Hematopoietic multipotent progenitor cell treated with erythropoietin and hydrocortisone succinate and interleukin-3 and kit ligand, for 15 days (in vitro differentiated cells): ENCODE results near the gene MAP3K19.
A peak's percentile ranks its signal among the peaks of the same experiment; 100 is the strongest.
"Not testable (repeated sequence)": the region's sequence is repeated elsewhere in the genome, so short reads cannot be mapped to it uniquely, and the experiment has no call there.

Source experiments
- DNase-seq: peaks from one replicate; pipeline ENCODE4 v3.0.0-alpha.2; 2015; ENCODE audit warnings: low spot score

Gene MAP3K19, protein sequence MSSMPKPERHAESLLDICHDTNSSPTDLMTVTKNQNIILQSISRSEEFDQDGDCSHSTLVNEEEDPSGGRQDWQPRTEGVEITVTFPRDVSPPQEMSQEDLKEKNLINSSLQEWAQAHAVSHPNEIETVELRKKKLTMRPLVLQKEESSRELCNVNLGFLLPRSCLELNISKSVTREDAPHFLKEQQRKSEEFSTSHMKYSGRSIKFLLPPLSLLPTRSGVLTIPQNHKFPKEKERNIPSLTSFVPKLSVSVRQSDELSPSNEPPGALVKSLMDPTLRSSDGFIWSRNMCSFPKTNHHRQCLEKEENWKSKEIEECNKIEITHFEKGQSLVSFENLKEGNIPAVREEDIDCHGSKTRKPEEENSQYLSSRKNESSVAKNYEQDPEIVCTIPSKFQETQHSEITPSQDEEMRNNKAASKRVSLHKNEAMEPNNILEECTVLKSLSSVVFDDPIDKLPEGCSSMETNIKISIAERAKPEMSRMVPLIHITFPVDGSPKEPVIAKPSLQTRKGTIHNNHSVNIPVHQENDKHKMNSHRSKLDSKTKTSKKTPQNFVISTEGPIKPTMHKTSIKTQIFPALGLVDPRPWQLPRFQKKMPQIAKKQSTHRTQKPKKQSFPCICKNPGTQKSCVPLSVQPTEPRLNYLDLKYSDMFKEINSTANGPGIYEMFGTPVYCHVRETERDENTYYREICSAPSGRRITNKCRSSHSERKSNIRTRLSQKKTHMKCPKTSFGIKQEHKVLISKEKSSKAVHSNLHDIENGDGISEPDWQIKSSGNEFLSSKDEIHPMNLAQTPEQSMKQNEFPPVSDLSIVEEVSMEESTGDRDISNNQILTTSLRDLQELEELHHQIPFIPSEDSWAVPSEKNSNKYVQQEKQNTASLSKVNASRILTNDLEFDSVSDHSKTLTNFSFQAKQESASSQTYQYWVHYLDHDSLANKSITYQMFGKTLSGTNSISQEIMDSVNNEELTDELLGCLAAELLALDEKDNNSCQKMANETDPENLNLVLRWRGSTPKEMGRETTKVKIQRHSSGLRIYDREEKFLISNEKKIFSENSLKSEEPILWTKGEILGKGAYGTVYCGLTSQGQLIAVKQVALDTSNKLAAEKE (N-terminal part only)

DNA sequence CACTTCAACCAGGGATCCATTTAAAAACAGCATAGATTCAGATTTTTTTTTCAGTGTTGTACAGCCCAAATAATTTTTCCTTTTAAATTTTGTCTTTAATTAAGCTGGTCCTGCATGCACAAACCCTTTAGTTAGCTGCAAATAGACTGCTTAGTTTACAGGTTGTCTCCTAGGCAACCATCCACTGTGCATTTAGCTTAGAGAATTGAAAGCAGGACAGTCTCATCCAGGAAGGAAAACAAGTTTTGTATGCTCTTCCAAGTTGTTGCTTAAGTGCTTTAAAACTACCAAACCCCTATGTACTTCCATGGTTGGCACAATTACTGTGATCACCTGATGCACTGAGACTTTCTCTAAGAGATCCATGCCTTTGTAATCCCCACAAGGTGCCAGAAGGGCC is at the start of gene MAP3K19:
MAP3K19 (minus strand) TSS at position 148 of the 400 bp plus-strand sequence. CDS start 22,800 bp downstream, outside the sequence.
- no peak for DNase-seq

DNA sequence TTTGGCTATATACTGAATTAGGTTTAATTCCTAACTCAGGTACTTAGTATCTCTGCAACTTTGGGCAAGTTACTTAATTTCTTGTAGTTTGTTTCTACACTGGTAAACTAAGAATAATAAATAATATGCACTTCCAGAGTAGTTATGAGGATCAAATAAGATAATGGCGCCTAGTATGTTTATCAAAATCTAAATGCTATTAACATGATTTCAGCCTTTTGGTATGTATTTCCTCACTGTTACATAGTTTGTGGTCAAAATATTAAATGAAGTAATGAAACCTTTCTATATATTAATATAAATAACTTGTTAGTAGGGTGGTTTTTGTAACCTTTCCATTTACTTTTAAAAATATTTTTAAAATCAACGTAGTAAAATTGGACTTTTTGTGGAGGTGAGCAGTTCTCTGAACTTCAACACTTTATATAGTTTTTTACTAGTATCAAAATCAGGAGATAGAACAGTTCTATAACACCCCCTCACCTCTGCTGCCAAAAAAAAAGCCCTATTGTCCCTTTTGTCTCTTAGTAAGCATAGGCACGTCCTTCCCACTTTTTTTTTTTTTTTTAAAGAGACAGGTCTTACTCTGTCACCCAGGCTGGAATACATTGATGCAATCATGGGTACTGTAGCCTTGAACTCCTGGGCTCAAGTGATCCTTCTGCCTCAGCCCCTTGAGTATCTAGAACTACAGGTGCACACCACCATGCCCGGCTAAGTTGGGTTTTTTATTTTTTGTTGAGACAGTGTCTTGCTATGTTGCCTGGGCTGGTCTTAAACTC is 49.6 kb upstream of the MAP3K19 start:
- DNase-seq, result no peak

DNA sequence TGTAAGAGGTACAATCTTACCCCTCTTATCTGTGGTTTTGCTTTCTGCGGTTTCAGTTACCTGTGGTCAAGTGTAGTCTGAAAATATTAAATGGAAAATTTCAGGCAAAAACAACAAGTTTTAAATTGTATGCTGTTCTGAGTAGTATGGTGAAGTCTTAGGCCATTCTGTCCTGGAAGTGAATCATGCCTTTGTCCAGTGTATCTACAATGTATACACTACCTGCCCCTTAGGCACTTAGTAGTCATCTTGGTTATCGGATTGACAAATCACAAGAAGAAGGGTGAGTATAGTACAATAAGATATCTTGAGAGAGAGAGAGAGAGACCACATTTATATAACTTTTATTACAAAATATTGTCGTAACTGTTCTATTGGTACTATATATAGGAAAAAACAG is 48.3 kb upstream of the MAP3K19 start:
- no peak for DNase-seq

DNA sequence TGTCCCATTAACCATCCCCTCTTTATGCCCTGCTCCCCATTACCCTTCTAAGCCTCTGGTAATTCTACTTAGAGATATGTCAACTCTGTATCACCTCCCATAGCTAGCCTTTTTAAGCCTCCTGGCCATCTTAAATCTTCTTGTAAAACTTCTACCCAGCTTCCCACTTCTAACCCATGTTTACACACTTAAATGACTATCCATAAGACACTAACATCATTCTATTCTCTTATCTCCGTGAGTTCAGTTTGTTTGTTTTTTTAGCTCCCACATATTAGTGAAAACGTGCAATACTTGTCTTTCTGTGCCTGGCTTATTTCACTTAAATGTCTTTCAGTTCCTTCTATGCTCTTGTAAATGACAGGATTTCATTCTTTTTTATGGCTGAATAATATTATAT is 47.3 kb upstream of the MAP3K19 start:
- DNase-seq, result no peak

DNA sequence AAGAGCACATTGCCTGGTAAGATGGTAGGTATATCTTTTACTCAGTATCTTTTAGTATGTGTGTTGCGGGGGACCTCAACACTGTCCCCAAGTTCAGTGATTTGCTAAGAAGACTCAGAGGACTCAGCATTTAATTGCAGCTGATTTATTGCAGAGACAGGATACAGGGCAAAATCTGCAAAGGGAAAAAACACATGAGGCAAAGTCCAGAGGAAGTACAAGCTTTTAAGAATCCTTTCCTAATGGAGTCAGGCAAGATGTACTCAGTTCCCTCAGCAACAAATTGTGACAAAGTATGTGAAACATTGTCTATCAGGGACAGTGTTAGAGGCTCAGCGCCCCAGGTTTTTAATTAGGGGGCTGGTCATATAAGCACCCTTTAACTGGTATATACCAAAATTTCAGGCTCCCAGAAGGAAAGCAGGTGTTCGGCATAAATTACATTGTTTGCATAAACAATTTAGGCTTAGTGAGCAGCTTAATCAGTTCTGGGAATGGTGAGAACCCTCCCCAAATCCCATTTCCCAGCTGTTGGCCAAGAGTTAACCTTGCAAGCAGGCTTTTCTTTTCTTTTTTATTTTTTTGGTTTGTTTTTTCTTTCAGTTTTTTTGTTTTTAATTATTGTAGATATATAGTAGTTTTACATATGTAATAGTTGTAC is 46.6 kb upstream of the MAP3K19 start:
- no peak for DNase-seq

DNA sequence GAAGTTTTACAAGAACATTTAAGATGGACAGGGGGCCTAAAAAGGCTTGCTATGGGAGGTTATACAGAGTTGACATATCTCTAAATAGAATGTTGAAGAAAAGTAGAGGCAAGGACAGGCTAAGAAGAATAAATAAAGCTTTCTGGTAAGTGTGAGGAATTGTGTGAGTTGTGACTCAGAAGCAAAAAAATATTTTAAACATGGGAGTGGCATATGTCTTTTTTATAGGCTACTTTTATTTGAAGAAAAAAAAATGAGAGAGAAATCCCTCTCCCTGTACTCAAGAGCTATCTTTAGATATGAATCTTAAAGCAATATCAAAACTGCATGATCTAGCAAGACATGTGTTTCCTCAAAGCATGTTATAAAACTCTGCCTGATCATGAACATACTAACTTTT is 45.9 kb upstream of the MAP3K19 start:
- DNase-seq, result no peak

DNA sequence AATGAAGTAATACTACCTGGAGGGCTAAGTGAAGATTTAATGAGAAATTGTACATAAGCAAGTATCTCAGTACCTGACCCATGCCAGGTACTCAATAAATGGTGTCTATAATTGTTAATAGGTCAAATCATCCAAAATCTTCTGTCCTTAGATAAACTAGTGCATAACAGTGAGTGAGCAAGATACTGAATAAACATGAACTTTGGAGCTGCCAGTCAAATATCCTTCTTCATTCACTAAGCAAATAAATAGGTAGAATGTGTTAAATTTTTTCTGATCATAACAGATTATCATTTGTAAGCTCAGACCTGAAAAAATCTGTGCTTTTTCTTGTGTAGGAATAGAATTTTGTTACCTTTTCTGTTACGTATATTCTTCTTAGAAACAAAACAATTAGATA is 44.4 kb upstream of the MAP3K19 start:
- no peak for DNase-seq

DNA sequence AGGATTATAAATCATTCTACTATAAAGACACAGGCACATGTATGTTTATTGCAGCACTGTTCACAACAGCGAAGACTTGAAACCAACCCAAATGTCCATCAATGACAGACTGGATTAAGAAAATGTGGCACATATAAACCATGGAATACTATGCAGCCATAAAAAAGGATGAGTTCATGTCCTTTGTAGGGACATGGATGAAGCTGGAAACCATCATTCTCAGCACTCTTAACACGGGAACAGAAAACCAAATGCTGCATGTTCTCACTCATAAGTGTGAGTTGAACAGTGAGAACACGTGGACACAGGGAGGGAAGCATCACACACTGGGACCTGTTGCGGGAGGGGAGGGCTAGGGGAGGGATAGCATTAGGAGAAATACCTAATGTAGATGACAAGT is 42.4 kb upstream of the MAP3K19 start:
- not testable (repeated sequence) for DNase-seq

DNA sequence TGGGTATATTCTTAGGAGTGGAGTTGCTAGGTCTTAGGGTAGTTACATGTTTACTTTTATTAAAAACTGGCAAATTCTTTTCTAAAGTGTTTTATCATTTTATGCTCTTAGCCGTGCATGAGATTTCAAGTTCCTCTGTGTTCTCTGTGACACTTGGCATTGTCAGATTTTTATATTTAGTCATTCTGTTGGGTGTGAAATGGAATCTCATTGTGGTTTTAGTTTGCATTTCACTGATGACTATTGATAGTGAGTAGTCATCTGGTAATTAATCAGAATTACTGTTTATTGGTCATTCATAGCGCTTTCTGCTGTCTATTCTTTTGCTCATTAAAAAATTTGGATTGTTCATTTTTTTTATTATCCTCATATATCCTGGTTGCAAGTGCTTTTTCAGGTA is 39.0 kb upstream of the MAP3K19 start:
- no peak for DNase-seq

DNA sequence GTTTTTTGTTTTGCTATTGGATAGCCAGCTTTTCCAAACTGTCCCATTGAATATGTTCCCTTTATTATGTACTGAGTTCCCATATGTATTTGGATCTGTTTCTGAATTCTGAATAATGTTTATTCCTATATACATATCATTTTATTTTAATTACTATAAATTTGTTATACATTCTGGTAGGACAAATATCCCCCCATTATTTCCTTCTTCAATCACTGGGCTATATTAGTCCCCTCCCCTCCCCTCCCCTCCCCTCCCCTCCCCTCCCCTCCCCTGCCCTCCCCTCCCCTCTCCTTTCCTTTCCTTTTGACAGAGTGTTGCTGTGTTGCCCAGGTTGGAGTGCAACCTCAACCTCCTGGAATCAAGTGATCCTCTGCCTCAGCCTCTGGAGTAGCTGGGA is 31.2 kb upstream of the MAP3K19 start:
- no peak for DNase-seq

DNA sequence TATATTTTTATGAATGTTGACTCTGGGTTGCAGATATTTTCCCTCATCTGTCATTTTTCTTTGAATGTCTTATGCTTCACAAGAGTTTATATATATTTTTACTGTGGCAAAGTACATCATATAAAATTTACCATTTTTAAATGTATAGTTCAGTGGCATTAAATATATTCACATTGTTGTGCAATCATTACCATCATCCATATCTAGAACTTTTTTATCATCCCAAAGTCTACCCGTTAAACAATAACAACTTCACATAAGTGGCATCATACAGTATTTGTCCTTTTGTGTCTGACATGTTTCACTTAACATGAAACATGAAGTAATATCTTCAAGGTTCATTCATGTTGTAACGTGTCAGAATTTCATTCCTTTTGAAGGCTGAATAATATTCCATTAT is 29.3 kb upstream of the MAP3K19 start:
- no peak for DNase-seq

DNA sequence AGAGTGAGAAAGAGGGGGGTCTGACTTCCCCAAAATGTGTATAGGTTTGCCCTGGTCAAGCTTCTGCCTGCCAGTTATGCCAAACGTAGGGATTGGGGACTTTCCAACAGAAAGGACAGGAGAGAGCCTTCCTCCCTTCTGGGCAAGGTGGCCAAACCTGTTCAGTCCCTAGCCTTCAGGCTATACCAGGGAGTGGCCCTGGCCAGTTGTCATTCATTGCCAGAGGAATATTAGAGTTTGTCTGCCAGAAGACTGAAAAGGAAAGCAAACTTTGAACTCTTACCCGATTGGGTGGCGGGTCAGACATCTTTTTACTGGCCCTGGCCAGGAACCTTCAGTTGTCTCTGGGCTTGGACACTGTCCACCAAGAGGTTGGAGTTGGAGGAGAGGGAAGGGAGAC is 27.0 kb upstream of the MAP3K19 start:
- DNase-seq, result no peak

DNA sequence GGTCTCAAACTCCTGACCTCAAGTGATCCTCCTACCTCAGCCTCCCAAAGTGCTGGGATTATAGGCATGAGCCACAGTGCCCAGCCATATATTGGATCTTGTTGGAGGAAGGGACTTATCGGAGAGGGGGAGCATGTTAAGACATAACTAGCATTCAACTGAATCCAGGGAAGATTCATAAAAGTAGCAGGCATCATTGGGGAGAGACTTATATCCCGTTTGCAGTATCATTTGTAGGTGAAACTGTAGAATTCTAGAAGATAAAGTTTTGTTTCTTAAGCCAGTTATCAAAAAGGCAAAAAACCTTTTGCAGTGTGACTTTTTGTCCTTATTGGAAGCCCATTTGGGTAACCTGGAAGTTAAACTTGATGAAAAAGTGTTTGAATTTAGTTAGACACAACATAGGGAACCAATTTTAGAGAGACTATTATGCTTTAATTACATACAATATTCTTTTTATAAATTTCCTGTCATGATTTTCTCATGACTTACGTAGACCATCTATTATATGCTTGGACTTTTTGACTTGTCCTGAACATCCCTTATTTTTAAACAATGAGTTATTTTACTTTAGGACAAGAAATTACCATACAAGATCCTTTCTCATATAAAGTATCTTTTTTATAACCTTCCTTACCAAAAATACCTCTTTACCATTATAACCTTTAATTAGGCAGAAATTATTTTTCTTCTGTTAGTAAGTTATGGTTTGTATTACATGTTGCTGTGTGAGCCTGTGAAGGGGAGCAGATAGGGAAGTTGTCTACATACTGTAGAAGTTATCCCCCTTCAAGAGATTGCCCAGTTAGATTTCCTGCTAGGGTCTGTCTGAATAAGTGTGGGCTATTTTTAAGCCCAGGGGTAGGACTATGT is 25.1 kb upstream of the MAP3K19 start:
- DNase-seq, result no peak

DNA sequence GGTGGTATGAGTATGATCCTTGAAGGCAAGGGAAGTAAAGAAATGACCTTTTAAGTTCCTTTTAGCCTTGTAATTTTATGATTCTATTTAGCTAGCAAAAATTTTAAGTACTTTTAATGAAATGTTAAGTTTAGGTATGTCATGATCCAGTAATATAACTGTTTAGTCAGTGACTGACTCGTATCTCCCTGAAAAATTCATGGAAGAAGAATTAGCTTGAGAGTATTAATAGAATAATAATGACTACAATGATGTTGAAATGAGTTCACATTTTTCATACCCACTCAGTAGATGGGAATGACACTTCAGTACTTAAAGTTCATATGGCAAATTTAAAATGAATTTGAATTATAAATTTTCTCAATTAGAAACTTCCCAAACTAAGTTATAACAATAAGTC is 19.5 kb upstream of the MAP3K19 start:
- no peak for DNase-seq

DNA sequence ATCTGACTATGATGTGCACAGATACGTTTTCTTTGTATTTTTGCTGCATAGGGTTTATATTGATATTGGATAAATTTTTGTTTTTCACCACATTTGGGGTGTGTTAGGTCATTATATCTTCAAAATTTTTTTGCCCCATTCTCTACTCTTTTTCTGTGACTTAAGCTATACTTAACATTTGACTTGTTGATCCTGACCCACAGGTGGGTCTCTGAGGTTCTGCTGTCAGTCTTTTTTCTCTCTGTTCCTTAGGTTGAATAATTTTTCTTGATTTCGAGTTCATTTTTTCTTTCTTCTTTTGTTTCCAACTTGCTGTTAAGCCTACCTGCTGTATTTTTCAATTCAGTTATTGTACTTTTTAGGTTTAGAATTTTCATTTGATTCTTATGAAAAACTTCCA is 16.9 kb upstream of the MAP3K19 start:
- no peak for DNase-seq

DNA sequence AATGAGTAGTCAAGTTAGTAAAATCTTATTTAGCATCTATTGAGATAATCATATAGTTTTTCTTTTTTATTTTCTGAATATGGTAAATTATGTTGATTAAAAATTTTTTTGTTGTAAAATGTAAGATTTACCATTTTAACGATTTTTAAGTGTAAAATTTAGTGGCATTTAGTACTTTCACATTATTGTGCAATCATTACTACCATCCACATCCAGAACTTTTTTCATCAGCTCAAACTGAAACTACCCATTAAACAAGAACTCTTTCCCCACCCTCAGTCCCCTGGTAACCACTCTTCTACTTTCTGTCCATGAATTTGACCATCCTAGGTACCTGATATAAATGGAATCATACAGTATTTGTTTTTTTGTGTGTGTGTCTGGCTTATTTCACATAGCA is 16.0 kb upstream of the MAP3K19 start:
- no peak for DNase-seq

DNA sequence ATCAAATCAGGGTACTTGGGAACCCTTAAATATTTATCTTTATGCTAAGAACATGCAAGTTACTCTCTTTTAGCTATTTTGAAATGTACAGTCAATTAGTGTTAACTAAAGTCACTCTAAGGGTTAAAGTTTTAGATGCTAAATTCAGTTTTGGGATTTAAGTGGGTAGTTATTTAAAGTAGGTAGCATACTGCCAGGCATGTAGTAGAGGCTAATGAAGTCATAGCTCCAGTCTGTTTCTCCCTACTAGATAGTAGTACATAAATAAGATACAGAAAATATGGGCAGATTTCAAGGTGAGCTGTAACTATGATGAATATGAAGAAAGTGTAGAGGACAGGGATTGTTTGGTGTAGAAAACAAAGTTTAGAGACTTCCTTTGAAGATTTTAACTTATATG is 12.3 kb upstream of the MAP3K19 start:
- DNase-seq, result no peak

DNA sequence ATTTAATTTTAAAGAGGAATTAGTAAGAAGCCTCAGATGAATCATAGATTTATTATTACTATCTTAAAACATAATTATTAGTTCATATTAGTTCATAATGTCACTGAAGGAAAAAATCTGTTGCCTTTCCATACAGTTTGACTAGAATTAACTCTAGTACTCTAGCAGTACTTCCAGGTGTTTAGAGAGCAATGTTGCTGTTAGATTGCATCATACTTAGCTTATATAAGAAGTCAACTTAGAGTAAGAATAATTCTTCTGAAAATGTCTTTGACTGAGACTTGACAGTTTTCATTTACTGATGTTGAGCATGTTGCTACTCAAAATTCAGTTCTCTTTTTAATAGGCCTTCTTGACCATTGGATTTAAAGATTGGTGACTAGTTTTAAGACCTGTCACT is 9.5 kb upstream of the MAP3K19 start:
- peak; percentile 10 for DNase-seq

DNA sequence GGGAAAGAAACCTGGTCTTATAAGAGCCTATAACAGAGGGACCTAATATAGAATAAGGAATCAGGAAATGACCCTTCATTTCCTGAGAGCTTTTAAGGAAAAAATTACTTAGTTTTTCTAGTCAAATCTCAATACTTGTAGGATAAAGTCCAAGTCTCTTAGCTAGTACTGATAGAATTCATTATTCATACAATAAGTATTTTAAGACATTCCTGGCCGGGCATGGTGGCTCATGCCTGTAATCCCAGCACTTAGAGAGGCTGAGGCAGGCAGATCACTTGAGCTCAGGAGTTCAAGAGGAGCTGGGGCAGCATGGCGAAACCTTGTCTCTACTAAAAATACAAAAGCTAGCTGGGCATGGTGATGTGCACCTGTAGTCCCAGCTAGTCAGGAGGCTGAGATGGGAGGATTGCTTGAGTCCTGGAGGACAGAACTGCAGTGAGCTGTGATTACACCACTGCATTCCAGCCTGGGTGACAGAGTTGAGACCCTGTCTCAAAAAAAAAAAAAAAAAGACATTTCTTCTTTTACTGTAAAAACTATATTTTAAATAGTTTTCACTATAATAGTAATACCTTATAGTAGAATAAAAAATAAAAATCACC is 8.0 kb upstream of the MAP3K19 start:
- DNase-seq, result no peak

DNA sequence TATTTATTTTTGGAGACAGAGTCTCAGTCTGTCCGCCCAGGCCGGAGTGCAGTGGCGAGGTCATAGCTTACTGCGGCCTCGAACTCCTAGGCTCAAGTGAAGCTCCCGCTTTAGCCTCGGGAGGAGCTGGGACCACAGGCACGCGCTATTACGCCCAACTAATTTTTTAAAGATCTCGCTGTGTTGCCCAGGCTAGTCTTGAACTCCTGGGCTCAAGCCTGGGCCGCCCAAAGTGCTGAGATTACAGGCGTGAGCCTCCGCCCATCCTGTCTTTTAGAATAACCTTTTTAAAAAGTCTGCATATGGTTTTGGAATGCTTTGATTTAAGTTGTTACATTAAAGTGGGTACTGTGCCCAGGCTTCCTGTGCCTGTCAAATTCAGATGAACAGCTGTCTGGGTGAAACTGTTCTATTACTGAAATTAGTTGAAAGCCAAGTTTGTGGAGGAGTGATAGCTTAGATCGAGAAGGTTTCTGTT is 5.8 kb upstream of the MAP3K19 start:
- no peak for DNase-seq
